ENCODE results near the gene MIER3.
"Not testable (repeated sequence)": the region's sequence is repeated elsewhere in the genome, so short reads cannot be mapped to it uniquely, and the experiment has no call there.

The MIER3 gene

GRCh38 chr5:56951946-56952691 lies at the start of gene MIER3:
Gene MIER3, minus strand, starts transcription at chr5:56952123. Its CDS starts 21 bp downstream, at chr5:56952102.
- peak; percentile 89 for DNase-seq (ENCODE audit: low spot score)

GRCh38 chr5:56995596-56995995 lies 43.7 kb upstream of the MIER3 start:
- no peak for DNase-seq (ENCODE audit: low spot score)

DNA sequence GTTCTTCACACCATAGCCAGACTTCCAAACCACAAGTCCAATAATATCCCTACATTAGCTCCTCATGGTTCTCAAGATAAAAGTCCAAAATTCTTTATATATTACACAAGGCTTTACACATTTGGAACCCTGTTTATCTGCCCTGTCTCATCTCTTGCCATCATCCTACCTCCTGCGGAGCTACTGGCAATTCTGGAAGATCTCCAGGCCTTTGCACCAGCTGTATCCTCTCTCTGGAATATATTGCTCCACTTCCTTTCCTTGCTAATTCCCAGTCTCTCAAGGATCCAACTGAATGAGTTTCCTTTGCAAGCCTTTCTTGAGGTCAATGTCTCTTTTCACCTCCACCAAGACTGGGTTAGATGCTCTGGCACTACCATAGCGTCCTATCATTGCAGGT lies 41.3 kb upstream of the MIER3 start:
- no peak for DNase-seq (ENCODE audit: low spot score)

- no peak for DNase-seq (ENCODE audit: low spot score)
Observed at GRCh38 chr5:56989676-56990075, 37.8 kb upstream of the MIER3 start.

DNA sequence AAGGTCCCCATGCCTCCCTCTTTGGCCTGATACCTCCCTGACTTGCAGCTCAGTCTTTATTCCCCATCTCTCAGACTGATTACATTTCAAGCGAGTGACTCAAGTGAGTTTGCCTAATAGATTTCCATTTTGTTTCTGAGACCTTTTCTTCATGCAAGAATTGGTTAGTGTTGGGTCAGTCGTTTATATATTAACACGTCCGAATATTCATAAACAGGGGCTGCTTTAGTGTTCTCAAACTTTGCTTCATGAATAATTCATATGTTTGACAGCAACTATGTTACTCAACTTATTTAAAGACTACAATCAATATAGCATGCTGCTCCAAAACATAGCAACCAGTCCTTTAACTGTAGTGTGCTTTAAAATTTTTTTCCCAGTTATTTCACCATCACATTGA lies 36.6 kb upstream of the MIER3 start:
- DNase-seq (ENCODE audit: low spot score) = no peak

DNA sequence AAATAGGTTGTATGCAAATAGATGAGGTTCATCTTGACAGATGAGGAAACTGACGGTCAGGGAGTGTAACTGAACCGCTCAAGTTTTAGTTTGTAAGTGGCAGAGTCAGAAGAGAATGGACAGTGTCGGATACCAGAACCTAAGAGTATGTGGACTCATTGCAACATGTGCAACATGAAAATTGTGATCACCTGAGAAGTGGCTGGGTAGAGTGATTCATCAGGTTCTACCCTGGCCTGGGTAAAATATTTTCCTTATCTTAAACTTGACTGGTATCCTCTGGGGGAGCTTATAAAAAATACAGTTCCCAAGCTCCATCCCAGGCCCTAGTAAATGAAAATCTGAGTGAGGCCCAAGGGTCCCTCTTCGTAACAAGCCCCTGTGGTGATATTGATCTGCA lies 35.2 kb upstream of the MIER3 start:
- DNase-seq (ENCODE audit: low spot score) = no peak

- no peak for DNase-seq (ENCODE audit: low spot score)
Observed at GRCh38 chr5:56986626-56986947, 34.7 kb upstream of the MIER3 start.

GRCh38 chr5:56985936-56986625 lies 34.2 kb upstream of the MIER3 start:
- no peak for DNase-seq (ENCODE audit: low spot score)

DNA sequence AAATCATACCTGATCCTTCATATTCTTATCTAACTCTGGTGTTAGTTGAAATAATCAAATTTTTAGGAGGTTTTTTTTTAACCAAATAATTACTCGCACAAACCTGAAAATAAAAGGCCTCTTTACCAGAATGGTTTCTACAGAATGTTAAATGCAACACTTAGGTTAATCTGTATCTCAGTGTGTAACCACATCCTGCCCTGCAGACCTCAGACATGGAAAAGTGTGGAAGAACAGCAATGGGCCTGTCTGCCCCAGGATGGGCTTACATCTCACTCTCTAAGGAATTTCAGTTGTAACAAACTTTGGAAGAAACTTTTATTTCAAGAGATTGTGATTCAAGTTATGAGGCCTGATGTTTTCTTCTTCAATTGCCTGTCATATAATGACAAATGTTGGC lies 32.5 kb upstream of the MIER3 start:
- no peak for DNase-seq (ENCODE audit: low spot score)

GRCh38 chr5:56983593-56984361 lies 31.9 kb upstream of the MIER3 start:
- DNase-seq (ENCODE audit: low spot score) = no peak

- DNase-seq (ENCODE audit: low spot score) = no peak
Observed at GRCh38 chr5:56981548-56982315, 29.8 kb upstream of the MIER3 start.

DNA sequence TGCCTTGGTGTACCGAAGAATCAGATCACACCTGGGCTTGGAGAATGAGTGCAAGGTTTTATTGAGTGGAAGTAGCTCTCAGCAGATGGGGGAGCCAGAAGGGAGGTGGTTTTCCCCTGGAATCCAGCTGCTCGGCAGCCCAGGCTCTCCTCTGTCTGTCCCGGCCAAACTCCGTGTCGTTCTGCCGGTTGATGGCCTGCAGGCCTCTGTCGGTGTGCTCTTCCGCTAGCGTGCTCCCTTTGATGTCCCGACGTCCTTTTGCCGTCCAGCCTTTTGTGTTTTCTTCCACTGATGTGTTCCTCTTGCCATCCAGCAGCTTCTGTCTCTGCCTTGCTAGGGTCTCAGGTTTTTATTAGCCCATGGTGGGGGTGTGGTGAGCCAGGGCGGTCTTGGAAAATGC lies 28.0 kb upstream of the MIER3 start:
- DNase-seq (ENCODE audit: low spot score) = no peak

DNA sequence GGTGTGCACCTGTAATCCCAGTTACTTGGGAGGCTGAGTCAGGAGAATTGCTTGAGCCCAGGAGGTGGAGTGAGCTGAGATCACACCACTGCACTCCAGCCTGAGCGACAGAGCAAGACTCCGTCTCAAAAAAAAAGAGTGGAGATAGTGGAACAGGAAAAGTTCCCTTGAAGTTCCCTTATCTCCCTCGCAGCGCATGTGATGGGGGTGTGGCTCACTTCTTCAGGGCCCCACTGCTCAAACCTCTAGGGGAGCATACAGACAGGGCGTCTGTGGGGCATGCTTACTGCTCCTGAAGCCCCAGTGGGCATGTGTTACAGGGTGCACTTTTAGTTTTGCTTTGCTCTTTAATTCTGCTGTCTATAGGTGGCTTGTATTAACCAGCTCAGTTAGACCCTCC lies 27.6 kb upstream of the MIER3 start:
- DNase-seq (ENCODE audit: low spot score) = not testable (repeated sequence)

GRCh38 chr5:56977822-56978221 lies 25.9 kb upstream of the MIER3 start:
- no peak for DNase-seq (ENCODE audit: low spot score)

DNA sequence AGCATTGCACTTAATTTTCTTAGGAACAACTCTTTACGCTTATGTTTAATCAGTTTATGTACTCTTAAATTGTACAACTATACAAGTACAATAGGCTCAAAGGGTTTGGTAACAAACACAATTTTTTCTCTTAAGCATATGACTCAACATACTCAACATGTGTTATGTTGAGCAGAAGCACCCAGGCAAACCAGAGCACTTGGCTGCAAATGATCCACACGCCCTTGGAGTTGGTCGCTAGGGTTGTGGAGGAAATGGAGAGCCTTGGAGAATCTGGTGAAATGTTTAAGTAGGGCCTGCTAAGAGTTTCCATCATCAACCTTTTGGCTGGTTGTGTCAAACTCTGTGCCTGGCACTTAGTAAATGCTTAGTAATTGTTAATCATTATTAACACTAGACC lies 25.1 kb upstream of the MIER3 start:
- DNase-seq (ENCODE audit: low spot score) = no peak

DNA sequence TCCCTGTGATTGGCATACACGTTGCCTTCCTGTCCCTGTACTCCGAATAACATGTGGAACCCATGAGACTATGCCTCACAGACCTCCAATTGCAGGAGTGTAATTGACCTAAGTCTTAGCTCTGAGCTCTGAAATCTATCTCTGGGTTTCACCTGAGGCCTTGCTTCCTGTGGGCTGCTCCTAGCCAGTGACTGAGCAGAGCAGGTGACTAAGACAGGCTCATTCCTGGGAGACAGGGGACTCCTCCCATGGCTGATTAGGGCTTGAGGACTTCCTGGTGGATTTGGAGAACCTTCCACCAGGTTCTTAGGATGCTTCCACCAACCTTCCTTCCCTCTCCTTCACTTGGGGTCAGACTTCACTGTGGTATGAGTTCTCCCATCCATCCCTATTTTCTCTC lies 22.3 kb upstream of the MIER3 start:
- DNase-seq (ENCODE audit: low spot score) = no peak

GRCh38 chr5:56973473-56973872 lies 21.6 kb upstream of the MIER3 start:
- no peak for DNase-seq (ENCODE audit: low spot score)

GRCh38 chr5:56971275-56971674 lies 19.4 kb upstream of the MIER3 start:
- no peak for DNase-seq (ENCODE audit: low spot score)

GRCh38 chr5:56964173-56964572 lies 12.2 kb upstream of the MIER3 start:
- no peak for DNase-seq (ENCODE audit: low spot score)

DNA sequence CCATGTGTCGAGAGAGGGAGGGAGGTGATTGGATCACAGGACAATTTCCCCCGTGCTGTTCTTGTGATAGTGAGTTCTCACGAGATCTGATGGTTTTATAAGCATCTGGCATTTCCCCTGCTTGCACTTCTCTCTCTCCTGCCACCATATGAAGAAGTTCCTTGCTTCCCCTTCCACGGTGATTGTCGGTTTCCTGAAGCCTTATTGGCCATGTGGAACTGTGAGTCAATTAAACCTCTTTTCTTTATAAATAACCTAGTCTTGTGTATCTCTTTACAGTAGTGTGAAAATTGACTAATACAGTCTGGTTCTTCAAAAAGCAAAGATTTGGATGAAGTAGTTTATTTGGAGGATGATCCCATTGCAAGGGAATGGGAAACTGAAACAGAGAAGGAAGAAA lies 11.3 kb upstream of the MIER3 start:
- DNase-seq (ENCODE audit: low spot score) = no peak

DNA sequence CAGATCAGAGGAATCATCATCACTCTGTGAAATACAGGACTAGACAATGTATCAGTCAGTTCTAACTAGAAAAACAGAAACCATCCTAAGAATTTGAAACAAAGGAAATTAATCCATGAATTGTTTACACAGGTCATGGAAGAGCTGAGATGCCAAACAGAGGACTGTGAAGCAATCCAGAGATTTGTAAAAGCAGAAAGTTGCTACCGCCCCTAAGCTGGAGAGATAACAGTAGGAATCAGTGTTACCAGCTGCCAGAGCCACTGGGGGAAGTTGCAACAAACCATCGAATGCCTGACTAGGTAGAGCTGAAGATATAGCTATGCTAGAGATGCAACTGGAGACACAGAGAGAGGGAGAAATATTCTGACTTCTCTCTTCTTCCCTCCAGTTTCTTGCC lies 10.4 kb upstream of the MIER3 start:
- no peak for DNase-seq (ENCODE audit: low spot score)

- no peak for DNase-seq (ENCODE audit: low spot score)
Observed at GRCh38 chr5:56961746-56962145, 9.8 kb upstream of the MIER3 start.

Measured in left forelimb (tissue), 1 donor.